ENCODE data around the gene GGPS1. TPM values are rescaled to one million over a fixed set of nuclear protein-coding genes. Genes with fewer than 3 reads are reported as not detected.

The GGPS1 gene
- polyA plus RNA-seq, 1 donor from 2014 or later: 71.9 TPM

DNA sequence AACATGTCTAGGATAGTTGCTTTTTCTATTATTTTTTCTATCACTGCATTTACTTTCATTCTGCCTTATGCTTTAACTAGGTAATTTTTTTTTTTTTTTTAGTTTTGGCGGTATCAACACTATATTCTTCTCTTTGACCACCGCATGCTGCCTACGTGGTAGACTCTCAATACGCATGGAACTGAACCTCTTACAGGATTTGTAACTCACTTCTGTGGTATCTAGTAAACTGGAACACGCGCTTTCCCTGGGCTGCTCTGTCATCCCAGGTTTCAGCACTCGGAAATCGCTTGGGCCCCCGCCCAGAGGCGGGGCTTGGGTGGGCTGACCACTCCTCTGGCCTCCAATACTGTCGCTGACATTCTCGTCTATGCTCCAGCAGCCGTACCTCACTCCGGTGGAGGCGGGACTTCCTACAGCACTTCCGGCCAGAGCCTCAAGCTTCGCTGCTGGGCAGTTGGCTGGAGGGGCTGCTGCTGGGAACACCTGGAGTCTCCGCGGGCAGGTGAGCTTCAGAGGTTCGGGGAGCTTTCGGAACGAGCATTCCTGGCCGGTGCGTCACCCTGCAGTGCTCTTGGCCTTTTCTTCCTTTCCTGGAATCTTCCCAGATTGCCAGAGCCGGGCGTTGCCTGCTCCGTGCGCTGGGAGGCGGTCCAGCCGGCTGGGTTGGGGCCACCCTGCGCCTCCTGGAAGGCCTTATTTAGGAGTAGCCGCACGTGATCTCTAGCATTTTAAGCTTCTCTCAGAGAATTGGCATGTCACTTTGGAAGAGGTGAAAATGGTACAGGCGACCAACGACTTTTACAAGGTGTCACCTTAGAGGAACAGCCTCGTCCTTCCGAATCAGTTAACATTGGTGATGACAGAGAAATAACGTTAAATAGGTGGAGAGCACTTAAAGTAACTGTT, 38.9 kb downstream of the GGPS1 start, which contains the start of gene TBCE:
Gene TBCE (plus strand): TSS at position 428 of the 909 bp plus-strand sequence. CDS start 12,623 bp downstream, outside the sequence.
- H3K9me3 ChIP-seq (ENCODE audit: low read length): no peaks in the 10 kb centered on the region
- peak within 1 kb of the TSS; percentile 84 for H2AFZ ChIP-seq (ENCODE audit: low read depth, low read length)
- H3K27me3 ChIP-seq (ENCODE audit: insufficient read depth, low read depth, low read length): no peaks in the 10 kb centered on the region
- no peaks in the 10 kb centered on the region for H3F3A ChIP-seq (ENCODE audit: insufficient read depth, low read length, poor library complexity, severe bottlenecking)
- H3K27ac ChIP-seq (ENCODE audit: low read length): peak within 1 kb of the TSS; percentile 73
- H4K20me1 ChIP-seq (ENCODE audit: insufficient read depth): no peaks in the 10 kb centered on the region
- H3K4me2 ChIP-seq (ENCODE audit: low read length): peak within 1 kb of the TSS; percentile 50
- H3K9me2 ChIP-seq (ENCODE audit: insufficient read depth, low read length): no peaks in the 10 kb centered on the region
- H3K4me3 ChIP-seq (ENCODE audit: low read length): peak within 1 kb of the TSS; percentile 82
- H3K9ac ChIP-seq (ENCODE audit: low read length): peak within 1 kb of the TSS; percentile 79
- H3K79me2 ChIP-seq (replicated peaks; ENCODE audit: insufficient read depth, low read length): peaks cover 9% of the 10 kb centered on the region
- TF ChIP-seq EZH2 (IDR thresholded peaks at IDR 0.05; ENCODE audit: borderline replicate concordance, insufficient read depth, low read length, poor library complexity, severe bottlenecking): no peak
- TF ChIP-seq, protein P1, sequence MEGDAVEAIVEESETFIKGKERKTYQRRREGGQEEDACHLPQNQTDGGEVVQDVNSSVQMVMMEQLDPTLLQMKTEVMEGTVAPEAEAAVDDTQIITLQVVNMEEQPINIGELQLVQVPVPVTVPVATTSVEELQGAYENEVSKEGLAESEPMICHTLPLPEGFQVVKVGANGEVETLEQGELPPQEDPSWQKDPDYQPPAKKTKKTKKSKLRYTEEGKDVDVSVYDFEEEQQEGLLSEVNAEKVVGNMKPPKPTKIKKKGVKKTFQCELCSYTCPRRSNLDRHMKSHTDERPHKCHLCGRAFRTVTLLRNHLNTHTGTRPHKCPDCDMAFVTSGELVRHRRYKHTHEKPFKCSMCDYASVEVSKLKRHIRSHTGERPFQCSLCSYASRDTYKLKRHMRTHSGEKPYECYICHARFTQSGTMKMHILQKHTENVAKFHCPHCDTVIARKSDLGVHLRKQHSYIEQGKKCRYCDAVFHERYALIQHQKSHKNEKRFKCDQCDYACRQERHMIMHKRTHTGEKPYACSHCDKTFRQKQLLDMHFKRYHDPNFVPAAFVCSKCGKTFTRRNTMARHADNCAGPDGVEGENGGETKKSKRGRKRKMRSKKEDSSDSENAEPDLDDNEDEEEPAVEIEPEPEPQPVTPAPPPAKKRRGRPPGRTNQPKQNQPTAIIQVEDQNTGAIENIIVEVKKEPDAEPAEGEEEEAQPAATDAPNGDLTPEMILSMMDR (IDR thresholded peaks at IDR 0.05; ENCODE audit: poor library complexity, severe bottlenecking): peak; percentile 57
- TF ChIP-seq, protein P2, sequence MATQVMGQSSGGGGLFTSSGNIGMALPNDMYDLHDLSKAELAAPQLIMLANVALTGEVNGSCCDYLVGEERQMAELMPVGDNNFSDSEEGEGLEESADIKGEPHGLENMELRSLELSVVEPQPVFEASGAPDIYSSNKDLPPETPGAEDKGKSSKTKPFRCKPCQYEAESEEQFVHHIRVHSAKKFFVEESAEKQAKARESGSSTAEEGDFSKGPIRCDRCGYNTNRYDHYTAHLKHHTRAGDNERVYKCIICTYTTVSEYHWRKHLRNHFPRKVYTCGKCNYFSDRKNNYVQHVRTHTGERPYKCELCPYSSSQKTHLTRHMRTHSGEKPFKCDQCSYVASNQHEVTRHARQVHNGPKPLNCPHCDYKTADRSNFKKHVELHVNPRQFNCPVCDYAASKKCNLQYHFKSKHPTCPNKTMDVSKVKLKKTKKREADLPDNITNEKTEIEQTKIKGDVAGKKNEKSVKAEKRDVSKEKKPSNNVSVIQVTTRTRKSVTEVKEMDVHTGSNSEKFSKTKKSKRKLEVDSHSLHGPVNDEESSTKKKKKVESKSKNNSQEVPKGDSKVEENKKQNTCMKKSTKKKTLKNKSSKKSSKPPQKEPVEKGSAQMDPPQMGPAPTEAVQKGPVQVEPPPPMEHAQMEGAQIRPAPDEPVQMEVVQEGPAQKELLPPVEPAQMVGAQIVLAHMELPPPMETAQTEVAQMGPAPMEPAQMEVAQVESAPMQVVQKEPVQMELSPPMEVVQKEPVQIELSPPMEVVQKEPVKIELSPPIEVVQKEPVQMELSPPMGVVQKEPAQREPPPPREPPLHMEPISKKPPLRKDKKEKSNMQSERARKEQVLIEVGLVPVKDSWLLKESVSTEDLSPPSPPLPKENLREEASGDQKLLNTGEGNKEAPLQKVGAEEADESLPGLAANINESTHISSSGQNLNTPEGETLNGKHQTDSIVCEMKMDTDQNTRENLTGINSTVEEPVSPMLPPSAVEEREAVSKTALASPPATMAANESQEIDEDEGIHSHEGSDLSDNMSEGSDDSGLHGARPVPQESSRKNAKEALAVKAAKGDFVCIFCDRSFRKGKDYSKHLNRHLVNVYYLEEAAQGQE (IDR thresholded peaks at IDR 0.05; ENCODE audit: borderline replicate concordance): peak; percentile 82
- peak; percentile 43 for TF ChIP-seq SMC3 (conservative IDR thresholded peaks at IDR 0.05; ENCODE audit: poor library complexity)
- TF ChIP-seq RAD21 (conservative IDR thresholded peaks at IDR 0.05): no peak
- peak; percentile 85 for TF ChIP-seq MXI1 (conservative IDR thresholded peaks at IDR 0.05; ENCODE audit: poor library complexity, severe bottlenecking)
- no peak for TF ChIP-seq EP300 (conservative IDR thresholded peaks at IDR 0.05; ENCODE audit: poor library complexity, severe bottlenecking)
- TF ChIP-seq POLR2AphosphoS5 (IDR thresholded peaks at IDR 0.05): peak; percentile 85
- H3K36me3 ChIP-seq (ENCODE audit: insufficient read depth, low read length): no peaks in the 10 kb centered on the region

DNA sequence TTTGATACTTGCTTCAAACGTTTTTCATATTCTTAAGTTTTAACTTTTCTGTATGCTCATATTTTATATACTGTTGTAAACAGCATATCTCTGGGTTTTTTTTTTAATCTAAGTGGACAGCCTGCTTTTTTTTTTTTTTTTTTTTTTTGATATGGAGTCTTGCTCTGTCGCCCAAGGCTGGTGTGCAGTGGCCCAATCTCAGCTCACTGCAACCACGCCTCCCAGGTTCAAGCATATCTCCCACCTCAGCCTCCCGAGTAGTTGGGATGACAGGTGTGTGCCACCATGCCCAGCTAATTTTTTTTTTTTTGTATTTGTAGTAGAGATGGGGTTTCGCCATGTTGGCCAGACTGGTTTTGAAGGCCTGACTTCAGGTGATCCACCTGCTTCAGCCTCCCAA, 40.1 kb downstream of the GGPS1 start:
- Histone ChIP-seq H3K4me3 (ENCODE audit: low read length) (peak overlapping the region; percentile 82), H3F3A (ENCODE audit: insufficient read depth, low read length, poor library complexity, severe bottlenecking) (no peaks in the 10 kb centered on the region), H3K9me3 (ENCODE audit: low read length) (no peaks in the 10 kb centered on the region), H3K9ac (ENCODE audit: low read length) (no peak overlapping the region), H3K27ac (ENCODE audit: low read length) (no peak overlapping the region), H2AFZ (ENCODE audit: low read depth, low read length) (no peak overlapping the region), H3K36me3 (ENCODE audit: insufficient read depth, low read length) (no peaks in the 10 kb centered on the region), H3K9me2 (ENCODE audit: insufficient read depth, low read length) (no peaks in the 10 kb centered on the region), H3K79me2 (replicated peaks; ENCODE audit: insufficient read depth, low read length) (peaks cover 9% of the 10 kb centered on the region), H3K4me2 (ENCODE audit: low read length) (peak overlapping the region; percentile 31), H3K27me3 (ENCODE audit: insufficient read depth, low read depth, low read length) (no peaks in the 10 kb centered on the region), H4K20me1 (ENCODE audit: insufficient read depth) (no peaks in the 10 kb centered on the region)
- TF ChIP-seq EZH2 (IDR thresholded peaks at IDR 0.05; ENCODE audit: borderline replicate concordance, insufficient read depth, low read length, poor library complexity, severe bottlenecking) (no peak), EP300 (conservative IDR thresholded peaks at IDR 0.05; ENCODE audit: poor library complexity, severe bottlenecking) (no peak), RAD21 (conservative IDR thresholded peaks at IDR 0.05) (no peak), MXI1 (conservative IDR thresholded peaks at IDR 0.05; ENCODE audit: poor library complexity, severe bottlenecking) (no peak), TAF1 (IDR thresholded peaks at IDR 0.05; ENCODE audit: low read depth) (no peak), POLR2AphosphoS5 (IDR thresholded peaks at IDR 0.05) (no peak), SMC3 (conservative IDR thresholded peaks at IDR 0.05; ENCODE audit: poor library complexity) (no peak)
- TF ChIP-seq, protein P1 (IDR thresholded peaks at IDR 0.05; ENCODE audit: poor library complexity, severe bottlenecking): no peak
- TF ChIP-seq, protein P2 (IDR thresholded peaks at IDR 0.05; ENCODE audit: borderline replicate concordance): no peak
